GM18951 (cell line): ENCODE data around the gene SCFD1.
"Not testable (repeated sequence)": the region's sequence is repeated elsewhere in the genome, so short reads cannot be mapped to it uniquely, and the experiment has no call there.

Experiments used
- POLR2A ChIP-seq: IDR thresholded peaks from 4 replicates; pipeline ENCODE4 v1.6.1; 2011; ENCODE audit warnings: mild to moderate bottlenecking; ENCODE audit not compliant: insufficient read length, insufficient read depth; ENCODE audit errors: extremely low read depth
- in situ Hi-C: fragments of 300-500 bp; cut with MboI; formaldehyde crosslinking; loops from one replicate; pipeline ENCODE4 v1.12.0; 2022; ENCODE audit warnings: low sequenced_read_pairs, mixed read lengths, inconsistent platforms; ENCODE audit not compliant: unreplicated experiment

SCFD1 gene

DNA sequence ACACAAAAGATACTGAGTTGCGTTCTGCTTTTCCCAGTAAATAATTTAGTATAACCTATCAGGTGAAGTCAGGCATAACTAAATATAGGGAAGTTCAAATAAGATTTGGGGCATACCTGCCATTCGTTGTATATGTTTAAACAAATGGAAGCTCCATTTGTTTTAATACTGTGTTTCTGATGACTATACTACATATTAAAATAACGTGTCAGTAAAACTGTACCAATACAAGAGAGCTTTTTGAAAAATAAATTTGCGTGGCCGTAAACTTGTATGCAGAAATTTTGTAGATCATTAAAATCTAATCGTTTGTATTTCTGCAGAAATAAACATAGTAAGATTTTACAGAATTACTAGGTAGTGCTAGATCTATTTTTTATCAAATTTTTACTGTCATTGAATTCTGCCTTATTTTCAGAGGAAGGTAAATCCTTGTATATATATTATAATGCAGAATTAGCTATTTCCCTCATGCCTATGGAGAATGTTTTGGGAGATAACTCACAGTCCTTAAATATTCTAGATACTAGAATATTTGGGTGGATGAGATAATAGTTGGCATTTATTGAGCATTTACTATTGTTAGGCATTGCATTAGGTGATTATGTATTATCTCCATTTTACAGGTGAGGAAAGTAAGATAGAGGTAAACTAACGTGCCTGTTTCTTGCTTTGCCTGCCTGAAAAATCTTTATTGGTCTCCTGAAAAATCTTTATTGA is 1.5 kb downstream of the SCFD1 start:
- TF ChIP-seq POLR2A: no peak
- in situ Hi-C loops: no loop called here

DNA sequence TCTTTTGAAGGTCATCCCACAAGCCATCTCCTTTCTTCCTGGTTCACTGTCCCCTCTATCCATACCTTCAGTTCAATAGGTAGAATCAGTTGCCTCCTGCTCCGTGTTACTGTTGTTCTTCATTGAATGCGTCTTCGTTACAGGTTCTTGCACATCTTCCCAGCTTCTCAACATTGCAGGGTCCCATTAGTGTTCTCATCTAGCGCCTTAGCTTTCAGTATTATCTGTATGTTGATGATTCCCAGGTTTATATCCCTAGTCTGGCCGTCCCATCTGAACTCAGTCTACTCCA is 2.0 kb downstream of the SCFD1 start:
- TF ChIP-seq POLR2A: no peak
- in situ Hi-C loops: no loop called here

DNA sequence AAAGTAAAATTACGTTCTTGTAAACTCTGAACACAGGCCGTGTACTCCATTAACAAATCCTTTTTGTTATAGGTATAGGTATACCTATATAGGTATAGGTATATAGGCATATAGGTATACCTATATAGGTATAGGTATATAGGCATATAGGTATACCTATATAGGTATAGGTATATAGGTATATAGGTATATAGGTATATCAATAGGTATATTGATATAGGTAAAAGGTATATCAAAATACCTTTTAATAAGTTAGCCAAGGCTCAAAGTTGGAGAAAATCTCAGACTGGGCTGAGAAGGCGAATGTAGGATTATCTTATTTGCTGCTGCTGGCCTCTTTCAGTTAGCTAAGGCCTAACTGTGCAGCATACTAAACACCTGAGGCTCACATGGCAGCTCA is 3.4 kb downstream of the SCFD1 start:
- in situ Hi-C loops: no loop called here

DNA sequence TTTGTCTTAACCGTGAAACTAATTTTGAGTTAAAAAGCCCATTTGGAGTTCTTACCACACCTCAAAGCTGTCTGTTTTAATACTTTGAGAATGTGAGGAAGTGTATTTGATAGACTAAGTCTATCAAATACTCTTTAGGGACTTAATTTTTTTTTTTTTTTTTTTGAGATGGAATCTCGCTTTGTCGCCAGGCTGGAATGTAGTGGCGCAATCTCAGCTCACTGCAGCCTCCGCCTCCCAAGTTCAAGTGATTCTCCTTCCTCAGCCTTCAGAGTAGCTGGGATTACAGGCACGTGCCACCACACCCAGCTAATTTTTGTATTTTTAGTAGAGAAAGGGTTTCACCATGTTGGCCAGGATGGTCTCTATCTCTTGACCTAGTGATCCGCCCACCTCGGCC is 7.3 kb downstream of the SCFD1 start:
- in situ Hi-C loops: not testable (repeated sequence)

More for the DNA sequence above, 3.4 kb downstream of the SCFD1 start:
- TF ChIP-seq POLR2A: no peak

DNA sequence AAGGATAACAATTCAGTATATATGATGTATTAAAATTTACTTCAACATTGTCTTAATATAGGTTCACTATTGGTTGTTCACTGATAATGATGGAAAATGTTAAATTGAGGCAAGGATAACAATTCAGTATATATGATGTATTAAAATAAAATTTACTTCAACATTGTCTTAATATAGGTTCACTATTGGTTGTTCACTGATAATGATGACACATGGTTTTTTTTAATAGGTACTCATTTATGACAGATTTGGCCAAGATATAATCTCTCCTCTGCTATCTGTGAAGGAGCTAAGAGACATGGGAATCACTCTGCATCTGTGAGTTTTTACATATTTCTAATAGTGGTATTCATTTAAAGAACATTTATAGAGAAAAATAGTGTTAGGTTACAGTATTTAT is 8.1 kb downstream of the SCFD1 start:
- in situ Hi-C loops: no loop called here
- no peak for TF ChIP-seq POLR2A

DNA sequence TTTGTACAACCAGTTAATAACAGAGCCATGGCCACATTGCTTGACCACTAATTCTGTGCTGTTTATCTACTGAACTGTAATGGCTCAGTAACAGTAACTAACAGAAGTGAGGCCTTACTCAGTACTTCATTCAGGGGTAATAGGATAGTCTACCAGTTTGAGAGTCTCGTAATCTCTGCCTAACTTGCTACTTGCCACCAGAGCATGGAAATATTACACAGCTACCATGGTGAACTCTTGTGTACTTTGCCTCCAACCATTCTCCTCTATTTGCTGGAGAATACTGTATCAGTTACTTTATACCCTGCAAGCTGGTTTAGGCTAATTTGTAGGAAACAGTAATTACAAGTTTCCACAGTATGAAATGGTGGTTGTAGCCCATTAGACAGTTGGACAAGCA is 10.6 kb downstream of the SCFD1 start:
- in situ Hi-C loops: no loop called here

DNA sequence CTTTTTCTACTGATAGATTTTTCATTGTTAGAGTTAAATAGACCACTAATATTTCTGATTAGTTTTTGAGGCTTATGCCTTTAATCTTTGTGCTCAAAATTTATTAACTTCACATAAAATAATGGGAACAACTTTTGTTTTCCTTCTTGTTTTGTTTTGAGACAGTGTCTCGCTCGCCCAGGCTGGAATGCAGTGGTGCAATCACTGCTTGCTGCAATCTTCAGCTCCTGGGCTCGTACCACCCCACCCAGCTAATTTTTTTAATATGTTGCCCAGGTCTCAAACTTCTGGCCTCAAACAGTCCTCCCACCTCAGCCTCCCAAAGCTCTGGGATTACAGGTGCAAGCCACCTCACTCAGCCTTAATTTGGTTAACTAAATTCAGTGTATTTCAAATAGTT is 16.8 kb downstream of the SCFD1 start:
- no peak for TF ChIP-seq POLR2A
- in situ Hi-C loops: no loop called here

More for the DNA sequence above, 10.6 kb downstream of the SCFD1 start:
- TF ChIP-seq POLR2A: no peak

DNA sequence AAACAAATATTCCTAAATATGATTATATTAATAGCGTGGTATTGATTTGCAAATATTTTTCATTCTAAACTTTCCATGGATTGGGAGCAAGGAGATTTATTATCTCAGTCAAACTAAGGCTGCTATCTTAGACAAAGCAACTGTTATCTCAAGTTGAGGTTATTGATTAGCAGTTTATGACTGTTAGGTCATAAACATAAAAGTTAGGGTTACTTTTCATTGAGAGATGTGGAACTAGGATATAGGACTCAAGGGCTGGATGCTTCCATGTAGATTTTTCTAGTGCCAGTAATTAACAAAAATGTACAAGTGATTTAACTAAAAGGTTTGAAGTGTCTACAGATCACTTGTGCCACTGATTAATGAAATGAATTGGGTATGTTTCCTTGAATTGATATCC is 19.1 kb downstream of the SCFD1 start:
- in situ Hi-C loops: no loop called here
- no peak for TF ChIP-seq POLR2A

DNA sequence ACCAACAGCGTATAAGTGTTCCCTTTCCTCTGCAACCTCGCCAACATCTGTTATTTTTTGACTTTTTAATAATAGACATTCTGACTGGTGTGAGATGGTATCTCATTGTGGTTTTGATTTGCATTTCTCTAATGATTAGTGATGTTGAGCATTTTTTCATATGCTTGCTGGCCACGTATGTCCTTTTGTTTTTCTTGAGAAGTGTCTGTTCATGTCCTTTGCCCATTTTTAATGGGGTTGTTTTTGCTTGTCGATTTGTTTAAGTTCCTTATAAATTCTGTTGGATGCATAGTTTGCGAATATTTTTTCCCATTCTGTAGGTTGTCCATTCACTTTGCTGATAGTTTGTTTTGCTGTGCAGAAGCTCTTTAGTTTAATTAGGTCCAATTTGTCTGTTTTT is 22.3 kb downstream of the SCFD1 start:
- in situ Hi-C loops: not testable (repeated sequence)

DNA sequence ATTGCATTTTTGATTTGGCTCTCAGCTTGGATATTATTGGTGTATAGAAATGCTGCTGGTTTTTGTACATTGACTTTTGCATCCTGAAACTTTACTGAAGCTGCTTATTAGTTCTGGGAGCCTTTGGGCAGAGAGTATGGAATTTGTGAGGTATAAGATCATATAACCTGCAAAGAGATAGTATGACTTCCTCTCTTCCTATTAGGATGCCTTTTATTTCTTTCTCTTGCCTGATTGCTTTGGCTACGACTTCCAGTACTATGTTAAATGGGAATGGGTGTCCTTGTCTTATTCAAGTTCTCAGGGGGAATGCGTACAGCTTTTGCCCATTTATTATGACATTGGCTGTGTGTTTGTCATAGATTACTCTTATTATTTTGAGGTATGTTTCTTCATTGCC is 23.5 kb downstream of the SCFD1 start:
- no peak for TF ChIP-seq POLR2A

DNA sequence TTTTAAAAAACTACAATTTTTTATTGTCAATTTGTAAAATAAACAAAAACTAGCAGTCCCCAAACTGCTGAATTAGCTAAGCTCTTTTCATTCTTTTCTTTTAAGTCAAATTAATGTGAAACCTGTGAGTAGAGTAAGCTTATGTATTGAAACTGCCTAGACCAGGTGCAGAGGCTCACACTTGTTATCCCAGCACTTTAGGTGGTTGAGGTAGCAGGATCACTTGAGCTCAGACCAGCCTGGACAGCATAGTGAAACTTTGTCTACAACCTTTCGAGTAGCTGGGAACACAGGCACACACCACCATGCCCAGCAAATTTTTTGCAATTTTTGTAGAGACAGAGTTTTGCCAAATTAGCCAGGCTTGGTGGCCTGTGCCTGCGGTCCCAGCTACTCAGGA is 26.4 kb downstream of the SCFD1 start:
- in situ Hi-C loops: no loop called here
- no peak for TF ChIP-seq POLR2A

More for the DNA sequence above, 23.5 kb downstream of the SCFD1 start:
- in situ Hi-C loops: no loop called here

DNA sequence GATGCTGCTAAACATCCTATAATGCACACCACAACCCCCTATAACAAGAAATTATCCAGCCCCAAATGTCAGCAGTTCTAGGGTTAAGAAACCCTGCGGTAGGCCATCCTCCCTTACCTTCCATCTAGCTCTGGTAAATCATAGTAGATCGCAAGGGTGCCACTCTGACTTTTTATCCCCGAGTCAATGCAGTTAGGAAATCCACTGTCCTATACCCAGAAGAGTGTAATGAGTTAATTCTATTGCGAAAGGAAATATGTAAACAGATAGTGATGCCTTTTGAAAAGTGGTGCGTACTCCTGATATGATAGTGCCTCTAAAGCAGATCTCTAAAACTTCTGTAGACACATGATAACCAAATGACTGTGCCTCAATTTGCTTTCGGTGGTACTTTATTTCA is 29.8 kb downstream of the SCFD1 start:
- in situ Hi-C loops: loop anchor here (10.0 to 25.0 kb wide), 2 partner anchors 263 to 435 kb away; no protein-coding TSS in a partner anchor

DNA sequence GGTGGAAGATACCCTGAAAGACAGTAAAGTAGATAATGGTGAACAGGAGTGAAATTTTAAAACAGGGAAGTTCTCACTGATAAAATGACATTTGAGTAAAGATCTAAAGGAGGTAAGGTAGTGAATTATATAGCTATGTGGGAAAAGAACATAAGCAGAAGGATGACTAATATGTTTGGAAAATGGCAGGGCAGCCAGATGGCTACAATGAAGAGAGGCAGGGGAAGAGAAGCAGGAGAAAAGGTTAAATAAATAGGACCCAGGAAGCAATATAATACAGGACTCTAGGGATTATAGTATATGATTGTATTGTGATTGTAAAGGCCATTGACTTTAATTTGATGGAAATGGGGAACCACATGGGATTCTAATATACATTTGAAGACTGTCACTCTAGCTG is 33.0 kb downstream of the SCFD1 start:
- in situ Hi-C loops: loop anchor here (10.0 to 25.0 kb wide), 2 partner anchors 260 to 432 kb away; no protein-coding TSS in a partner anchor
- TF ChIP-seq POLR2A: no peak

More for the DNA sequence above, 29.8 kb downstream of the SCFD1 start:
- TF ChIP-seq POLR2A: no peak

DNA sequence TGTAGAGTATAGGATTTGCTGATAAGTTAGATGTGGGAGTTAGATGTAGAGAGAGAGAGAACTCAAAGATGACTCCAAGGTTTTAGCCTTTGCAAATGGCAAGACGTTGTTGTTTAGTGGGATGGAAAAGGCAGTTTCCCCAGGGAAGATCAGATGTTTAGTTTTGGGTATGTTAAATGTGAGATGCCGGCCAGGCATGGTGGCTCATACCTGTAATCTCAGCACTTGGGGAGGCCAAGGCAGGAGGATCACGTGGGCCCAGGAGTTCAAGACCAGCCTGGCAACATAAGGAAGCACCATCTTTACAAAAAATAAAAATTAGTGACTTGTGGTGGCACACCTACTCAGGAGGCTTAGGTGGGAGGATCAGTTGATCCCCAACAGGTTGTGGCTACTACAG is 33.5 kb downstream of the SCFD1 start:
- no peak for TF ChIP-seq POLR2A
- in situ Hi-C loops: loop anchor here (10.0 to 25.0 kb wide), 2 partner anchors 259 to 432 kb away; no protein-coding TSS in a partner anchor

DNA sequence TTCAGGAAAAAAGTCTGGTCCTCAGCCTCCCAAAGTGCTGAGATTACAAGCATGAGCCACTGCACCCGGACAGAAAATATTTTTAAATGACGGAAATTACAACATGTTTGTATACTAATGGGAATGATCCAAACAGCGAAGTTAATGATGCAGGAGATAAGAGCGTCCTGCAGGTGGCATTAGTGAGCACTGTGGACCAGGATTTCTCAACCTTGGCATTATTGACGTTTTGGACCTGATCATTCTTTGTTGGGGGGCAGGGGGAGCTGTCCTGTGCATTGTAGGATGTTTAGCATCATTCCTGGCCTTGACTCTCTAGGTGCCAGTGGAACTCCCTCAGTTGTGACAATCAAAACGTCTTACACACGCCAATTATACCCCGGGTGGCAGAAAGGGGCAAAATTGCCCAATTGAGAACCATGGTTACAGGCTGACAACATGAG is 34.1 kb downstream of the SCFD1 start:
- in situ Hi-C loops: loop anchor here (10.0 to 25.0 kb wide), 2 partner anchors 259 to 431 kb away; no protein-coding TSS in a partner anchor
- TF ChIP-seq POLR2A: no peak
